Stromal cell of bone marrow (primary cell): ENCODE measurements around the gene SPARC.

Experiments used
- DNase-seq: peaks from one replicate; pipeline ENCODE4 v3.0.0-alpha.2; 2012; ENCODE audit warnings: low read depth

Gene SPARC

GRCh38 chr5:151678713-151679112, 8.0 kb downstream of the SPARC start:
- no peak for DNase-seq

DNA sequence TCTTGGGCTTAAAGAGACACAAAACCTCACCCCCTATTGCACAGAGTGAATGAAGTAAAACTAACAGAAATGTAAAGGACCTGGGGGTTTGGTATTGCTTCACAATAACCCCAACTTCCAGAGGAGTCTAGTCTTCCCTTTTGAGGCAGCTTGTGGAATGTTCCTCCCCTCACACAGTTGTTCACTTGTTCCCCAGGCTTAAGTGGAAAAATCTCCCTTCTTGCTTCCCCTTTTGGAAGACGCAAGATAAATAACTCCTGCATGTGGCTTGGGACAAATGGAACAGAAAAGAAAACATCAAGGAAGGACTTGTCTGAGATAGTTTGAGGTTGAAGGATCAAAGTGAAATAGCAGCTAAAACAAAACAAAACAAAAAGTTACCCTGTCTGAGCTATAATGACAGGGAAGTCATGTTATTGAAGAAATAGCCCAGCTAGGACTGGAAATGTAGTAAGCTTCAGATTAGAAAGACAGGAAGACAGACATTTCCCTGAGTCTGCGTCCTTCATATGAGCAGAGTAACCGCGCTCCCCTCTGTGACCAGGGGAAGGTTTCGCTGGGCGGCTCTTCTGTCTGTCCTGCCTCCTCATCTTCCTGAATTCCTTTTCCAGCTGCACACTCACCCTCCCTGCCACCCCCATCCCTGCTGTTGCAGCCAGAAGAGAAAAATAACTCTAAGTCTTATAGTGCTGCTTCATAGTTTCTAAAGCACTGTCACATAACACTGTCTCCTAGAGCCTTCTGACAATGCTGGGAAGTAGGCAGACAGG, 8.8 kb downstream of the SPARC start:
- DNase-seq = no peak

DNA sequence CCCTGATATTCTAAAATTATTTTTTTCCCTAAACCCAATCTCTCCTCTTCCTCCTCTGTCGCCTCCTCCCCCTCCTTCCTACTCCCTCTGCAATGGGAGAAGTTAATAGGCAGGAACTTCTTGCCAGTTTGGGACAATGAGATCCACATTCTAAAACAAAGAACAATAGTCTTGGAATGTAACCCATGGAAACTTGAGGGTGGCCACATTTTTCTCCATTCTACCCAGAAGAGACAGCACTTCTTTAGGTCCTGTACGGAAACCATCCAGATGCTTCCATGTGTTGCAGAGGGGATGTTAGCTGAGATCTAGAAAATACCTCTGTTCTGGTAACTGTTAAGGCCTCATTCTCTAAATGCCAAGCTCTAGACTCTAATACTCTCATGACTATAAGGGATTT, 10.0 kb downstream of the SPARC start:
- DNase-seq = no peak

- DNase-seq = no peak
These were observed 10.4 kb downstream of the SPARC start for GRCh38 chr5:151676314-151676712.

- no peak for DNase-seq
These were observed 11.0 kb downstream of the SPARC start for GRCh38 chr5:151675611-151676313.

DNA sequence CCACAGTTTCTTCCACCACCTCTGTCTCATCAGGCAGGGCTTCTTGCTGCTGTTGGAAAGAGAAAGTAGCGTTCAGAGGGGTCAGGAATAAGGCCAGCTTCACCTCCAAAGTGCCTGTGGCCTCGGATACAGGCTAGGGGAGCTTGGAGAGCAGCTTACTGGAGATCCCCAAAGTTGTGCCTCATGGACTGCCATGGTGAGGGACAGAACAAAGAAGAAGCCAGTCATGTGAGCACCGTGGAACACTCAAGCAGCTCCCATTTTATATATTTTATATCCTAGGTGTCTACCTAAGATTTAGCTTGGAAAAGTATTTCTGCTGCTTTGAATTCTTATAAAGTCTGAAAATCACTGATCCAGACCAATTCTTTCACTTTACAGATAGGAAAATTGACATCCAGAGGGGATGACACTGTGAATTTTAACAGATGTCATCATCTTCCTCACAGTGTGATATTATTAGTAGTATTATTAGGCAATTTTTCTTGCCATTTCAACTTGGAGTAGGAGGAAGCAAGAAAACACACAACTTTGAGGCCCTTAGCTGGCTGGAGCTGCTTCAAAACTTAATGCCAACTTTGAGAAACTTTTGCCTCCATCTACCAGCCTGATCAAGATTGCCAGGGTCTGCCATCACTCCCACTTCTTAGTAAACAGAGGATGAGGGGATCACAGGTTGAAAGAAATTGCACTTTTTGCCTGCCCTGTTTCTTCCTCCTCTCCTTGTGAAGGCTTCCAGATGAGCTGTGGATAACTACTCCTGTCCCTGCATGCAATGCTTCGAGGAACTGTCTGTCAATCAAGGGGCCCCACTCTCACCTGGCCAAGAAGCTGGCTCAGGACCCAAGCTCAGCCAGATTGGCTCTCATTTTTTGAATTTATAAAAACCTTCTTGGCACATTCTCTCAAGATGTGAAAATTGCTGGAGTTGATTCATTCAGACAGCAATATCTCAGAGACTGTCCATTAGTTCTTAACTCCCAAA, 11.8 kb downstream of the SPARC start:
- no peak for DNase-seq

GRCh38 chr5:151673421-151673820, 13.3 kb downstream of the SPARC start:
- DNase-seq = no peak

DNA sequence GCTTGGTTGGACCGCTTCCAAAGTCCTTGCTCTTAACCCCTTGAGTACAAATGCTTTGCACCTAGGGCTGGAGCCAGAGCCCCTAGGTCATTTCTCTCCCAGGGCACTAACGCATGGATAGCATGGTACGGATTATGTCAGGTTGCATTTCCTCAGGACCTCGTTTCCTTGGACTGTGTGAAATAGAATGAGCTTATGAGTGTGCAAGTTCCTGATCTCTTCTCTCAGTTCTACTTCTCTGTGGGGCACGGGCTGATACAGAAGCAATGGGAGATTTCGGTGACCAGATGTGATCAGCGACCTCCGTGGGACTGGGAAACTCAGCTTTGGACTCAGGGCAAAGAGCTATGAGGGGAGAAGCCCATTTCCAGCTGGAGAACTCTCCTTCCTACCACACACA, 14.2 kb downstream of the SPARC start:
- DNase-seq = no peak

- no peak for DNase-seq
These were observed 14.8 kb downstream of the SPARC start for GRCh38 chr5:151671950-151672349.

DNA sequence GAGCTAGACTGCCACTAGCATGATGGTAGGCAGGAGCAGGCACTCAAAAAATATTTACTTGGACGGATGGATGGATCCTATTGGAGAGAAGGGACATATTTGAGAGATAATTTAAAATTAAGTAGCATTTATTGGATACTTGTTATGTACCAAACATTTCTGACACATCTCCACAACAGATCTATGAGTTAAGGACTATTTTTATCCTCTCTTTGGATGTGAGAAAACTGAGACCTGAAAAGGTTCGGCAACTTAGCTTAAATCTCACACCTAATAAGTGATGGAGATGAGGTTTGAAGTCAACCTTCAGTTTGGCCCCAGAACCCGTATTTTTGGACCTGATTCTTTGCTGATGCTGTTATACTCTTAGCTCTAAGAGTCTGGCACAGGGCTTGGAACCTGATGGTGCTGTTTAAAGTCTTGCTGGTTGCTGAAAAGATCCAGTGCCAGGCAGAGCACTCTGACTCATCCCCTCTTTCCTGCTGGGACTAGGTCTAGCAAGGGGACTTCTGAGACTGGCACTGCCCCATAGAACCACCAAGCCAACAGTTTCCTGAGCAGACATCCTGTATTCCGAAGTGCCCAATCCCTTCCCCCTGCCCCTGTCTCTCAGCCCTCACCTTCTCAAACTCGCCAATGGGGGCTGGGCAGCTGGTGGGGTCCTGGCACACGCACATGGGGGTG, 15.6 kb downstream of the SPARC start:
- DNase-seq = no peak

DNA sequence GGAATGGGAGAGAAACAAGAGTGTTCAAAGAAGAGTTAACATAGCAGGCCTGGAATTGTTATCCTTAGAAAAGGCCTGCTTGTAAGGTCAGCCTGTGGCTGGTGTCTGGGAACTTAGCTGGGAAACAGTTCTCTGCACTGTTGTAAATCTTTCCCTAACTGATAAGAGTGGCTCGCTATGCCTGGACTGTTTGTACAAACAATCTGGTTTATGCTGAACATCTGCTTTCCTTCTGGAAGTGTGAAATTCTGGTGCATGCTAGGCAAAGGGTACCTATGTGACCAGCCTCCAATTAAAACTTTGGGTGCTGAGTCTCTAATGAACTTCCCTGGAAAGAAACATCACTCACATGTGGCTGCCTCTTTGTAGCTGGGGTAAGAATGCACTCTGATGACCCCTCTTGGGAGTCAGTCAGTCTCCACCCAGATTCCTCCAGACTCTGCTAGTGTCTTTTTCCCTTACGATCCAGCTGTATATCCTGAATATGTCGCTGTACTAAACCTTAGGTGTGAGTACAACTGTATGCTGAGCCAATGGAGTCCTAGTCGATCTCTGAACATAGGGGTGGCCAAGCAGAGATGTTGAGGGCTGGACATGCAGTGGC, 16.5 kb downstream of the SPARC start:
- no peak for DNase-seq

DNA sequence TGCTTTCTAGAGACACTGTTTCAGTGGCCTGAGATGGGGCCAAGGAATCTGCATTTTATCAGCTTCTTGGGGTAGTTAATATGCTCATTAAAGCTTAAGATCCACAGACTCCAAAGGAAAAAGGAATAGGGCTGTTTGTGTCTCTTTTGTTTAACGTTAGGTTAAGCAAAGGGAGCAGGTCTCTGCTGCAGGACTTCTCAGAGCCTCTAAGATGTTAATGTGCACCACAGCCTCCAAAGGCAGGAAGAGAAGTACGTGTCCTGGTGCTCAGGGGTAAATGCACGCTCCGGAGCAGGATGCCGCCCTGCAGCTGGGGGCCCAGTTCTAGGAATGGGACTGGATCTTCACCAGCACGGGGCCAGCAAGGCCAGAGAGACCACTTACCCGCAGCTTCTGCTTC, 19.6 kb downstream of the SPARC start:
- no peak for DNase-seq

DNA sequence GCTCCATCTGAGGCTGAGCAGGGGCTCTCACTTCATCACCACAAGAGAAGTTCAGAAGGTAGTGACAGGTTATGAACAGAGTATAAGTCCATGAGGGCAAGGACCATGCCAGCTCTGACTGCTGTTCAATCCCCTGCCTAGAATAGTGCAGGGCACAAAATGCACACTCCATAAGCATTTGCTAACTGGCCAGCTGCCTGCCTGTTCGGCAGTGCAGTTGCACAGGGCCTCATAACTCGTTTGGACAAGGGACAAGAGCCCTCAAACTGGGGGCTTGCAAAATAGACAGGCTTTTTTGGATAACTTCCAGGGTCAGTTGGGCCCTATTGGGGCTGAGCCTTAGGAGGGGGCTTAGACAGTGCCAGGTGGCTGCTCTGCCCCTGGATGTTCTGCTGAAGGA, 21.1 kb downstream of the SPARC start:
- no peak for DNase-seq

- peak; percentile 66 for DNase-seq
These were observed 21.8 kb downstream of the SPARC start for GRCh38 chr5:151664694-151665585.

GRCh38 chr5:151663617-151664293, 23.0 kb downstream of the SPARC start:
- no peak for DNase-seq

DNA sequence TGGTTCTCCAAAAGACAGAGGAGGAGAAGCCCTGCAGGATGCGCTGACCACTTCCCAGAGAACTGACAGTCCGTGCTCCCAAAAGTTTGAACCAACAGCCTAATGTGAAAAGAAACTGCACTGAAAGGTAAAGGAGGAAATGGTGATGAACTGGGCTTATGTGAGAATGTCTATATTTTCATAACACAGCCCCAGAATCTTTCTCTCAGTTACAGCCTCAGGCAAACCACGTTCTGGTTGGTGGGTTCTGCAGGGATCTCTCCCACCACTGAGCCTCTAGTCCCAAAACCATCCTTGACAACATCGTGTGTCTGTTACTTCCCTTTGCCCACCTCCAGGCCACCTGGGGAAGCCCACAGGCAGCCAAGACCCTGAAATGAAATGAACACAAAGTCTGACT, 23.9 kb downstream of the SPARC start:
- DNase-seq = no peak

- DNase-seq = no peak
These were observed 24.6 kb downstream of the SPARC start for GRCh38 chr5:151661968-151662732.

DNA sequence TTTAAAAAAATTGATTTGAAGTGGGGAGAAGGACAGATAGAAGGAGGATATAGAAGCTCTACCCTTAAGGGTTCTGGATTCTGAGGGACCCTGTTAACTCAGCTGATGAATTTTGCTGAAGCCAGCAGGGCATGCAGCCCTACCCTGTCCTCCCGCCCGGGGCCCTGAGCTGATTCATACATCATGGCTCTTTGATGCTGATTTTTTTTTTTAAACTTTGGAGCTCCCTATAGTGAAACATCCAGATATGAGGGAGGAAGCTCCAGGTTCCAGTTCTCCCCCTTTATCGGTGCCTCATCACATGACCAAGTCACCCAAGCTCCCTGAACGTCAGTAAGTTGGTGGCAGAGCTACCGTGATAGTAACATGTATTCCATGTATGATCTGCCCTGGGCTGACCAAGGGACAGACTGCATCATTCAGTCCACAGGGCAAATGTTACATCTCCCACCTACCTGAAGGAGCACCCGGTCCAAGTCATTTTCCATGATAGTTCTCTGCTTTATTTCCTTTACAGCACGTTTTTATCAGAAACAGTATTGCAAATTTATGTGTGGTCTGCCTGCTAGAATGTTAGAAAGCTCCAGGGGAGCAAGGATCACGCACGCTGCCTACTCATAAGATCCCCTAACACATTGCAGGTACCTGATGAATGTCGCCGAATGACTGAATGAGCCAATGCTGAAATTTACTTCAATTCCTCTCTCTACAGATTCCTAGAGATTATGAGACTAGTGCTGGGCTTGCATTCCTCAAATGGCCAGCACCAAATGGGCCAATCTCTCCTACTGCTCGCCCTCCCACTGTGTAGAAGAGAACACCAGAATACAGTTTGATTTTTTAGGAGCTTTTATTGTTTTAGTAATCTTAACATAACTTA, 25.9 kb downstream of the SPARC start:
- peak; percentile 63 for DNase-seq
